Measurements from ENCODE around the gene C2CD3. TPM values are rescaled to one million over a fixed set of nuclear protein-coding genes. Genes with fewer than 3 reads are reported as not detected.

The C2CD3 gene
- total RNA-seq, 4 donors from 2014 or later = 16.8 to 50.3 (median 29.0) TPM

DNA sequence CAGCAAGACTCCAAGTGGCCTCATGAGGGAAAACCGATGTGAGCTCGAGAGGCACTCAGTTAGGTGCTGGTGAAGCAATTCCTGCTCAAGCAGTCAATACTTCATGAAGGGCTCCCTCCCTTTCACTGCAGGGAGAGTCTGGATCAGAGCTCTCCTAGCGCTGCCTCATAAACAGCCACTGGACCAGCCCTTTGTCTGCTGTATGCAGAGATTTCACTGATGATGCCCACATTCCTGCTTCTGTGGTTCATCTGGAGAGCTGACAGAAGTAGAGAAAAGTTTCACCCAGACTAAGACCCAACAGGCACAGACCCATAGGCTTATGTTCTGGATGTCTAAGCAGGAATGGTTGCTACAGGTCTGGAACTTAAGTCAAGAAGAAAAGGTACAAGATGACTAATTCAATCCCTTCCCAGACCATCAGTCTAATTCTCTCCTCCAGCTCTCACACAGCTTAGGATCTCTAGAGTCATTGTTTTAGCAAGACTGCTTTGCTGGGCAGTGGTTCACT is 192.2 kb downstream of the C2CD3 start:
- peak overlapping the region in 2 of 4 donors; percentile 71 to 95 for H3K27ac ChIP-seq
- TF ChIP-seq, protein P1, sequence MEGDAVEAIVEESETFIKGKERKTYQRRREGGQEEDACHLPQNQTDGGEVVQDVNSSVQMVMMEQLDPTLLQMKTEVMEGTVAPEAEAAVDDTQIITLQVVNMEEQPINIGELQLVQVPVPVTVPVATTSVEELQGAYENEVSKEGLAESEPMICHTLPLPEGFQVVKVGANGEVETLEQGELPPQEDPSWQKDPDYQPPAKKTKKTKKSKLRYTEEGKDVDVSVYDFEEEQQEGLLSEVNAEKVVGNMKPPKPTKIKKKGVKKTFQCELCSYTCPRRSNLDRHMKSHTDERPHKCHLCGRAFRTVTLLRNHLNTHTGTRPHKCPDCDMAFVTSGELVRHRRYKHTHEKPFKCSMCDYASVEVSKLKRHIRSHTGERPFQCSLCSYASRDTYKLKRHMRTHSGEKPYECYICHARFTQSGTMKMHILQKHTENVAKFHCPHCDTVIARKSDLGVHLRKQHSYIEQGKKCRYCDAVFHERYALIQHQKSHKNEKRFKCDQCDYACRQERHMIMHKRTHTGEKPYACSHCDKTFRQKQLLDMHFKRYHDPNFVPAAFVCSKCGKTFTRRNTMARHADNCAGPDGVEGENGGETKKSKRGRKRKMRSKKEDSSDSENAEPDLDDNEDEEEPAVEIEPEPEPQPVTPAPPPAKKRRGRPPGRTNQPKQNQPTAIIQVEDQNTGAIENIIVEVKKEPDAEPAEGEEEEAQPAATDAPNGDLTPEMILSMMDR (IDR thresholded peaks at IDR 0.05) = no peak
- no peak for TF ChIP-seq POLR2A (IDR thresholded peaks at IDR 0.05)
- peak in 1 of 3 donors; percentile 22 for DNase-seq

DNA sequence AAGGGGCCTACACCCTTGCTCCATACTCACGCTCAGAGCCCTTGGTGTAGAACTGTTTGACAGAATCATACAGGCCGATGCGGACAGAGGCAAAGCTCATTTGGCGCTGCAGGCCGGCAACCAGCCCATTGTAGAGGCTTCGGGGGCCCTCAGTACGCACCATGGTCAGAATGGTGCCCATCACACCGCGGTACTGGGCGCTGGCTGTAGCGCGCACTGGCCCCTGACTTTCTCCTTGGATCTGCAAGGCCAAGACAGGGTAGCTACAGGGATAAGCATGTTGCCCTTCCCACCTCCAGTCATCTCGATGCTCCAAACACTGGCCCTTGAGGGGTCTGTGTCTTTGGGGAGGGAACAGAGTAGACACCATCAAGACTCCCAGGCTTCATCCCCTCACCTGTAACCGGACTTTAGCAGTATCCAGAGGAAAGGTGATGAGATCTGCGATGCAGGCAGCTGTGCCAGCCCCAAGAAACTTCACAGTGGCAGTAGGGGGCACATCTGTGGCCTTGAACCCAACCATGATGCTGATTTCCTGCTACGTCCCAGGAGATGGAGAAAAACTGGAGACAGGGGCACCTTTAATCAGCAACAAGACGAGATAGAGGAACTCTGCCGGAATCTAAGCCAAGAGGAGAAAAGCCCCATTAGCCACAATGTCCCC is 192.8 kb downstream of the C2CD3 start:
- TF ChIP-seq, protein P1 (IDR thresholded peaks at IDR 0.05) = no peak
- Histone ChIP-seq H3K27ac (peak overlapping the region in 1 of 4 donors; percentile 95), H3K4me3 (peak overlapping the region in 1 of 4 donors; percentile 1), H3K4me1 (peaks cover 0 to 37% (median 25%) of the 10 kb centered on the region in 4 donors), H3K27me3 (no peaks in the 10 kb centered on the region), H3K9me3 (no peaks in the 10 kb centered on the region), H3K36me3 (peaks cover 0 to 38% (median 0%) of the 10 kb centered on the region in 3 donors)
- DNase-seq = peak in 1 of 3 donors; percentile 32

More for the DNA sequence above, 192.2 kb downstream of the C2CD3 start:
- Histone ChIP-seq H3K4me1 (peaks cover 0 to 31% (median 23%) of the 10 kb centered on the region in 4 donors), H3K36me3 (peaks cover 0 to 38% (median 0%) of the 10 kb centered on the region in 3 donors), H3K4me3 (no peak overlapping the region), H3K9me3 (no peaks in the 10 kb centered on the region), H3K27me3 (no peaks in the 10 kb centered on the region)

DNA sequence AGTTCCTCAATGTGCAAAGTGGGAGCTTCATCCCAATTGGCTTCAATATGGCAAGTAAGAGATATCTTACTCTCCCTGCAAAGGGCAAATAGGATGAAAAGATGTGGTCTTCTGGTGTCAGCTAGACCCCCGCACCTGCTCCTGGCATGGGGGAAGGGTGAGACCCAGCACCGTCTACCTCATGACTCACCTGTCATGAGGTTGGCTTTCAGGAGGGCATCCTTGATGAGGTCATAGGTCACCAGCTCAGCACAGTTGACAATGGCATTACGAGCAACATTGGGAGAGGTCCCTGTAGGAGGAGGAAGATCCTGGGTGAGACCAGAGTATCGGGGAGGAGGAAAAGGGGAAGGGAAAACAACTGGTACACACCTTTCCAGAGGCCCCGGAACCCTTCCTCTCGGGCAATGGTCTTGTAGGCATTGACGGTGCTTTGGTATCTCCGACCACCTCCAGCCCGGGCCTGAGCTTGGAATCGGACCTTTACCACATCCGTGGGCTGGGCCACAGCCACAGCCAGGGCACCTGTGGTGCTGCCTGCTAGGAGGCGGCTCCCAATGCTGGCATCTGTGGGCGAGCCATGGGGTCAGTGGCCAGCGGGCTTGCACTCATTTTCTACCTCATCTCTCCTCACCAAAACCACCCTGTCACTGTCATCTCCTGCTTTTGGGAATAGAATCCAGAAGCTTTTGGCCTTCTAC is 194.2 kb downstream of the C2CD3 start:
- H3K27ac ChIP-seq = no peak overlapping the region
- TF ChIP-seq POLR2A (IDR thresholded peaks at IDR 0.05) = no peak
- TF ChIP-seq, protein P1 (IDR thresholded peaks at IDR 0.05) = no peak
- H3K36me3 ChIP-seq = peaks cover 0 to 38% (median 0%) of the 10 kb centered on the region in 3 donors
- no peaks in the 10 kb centered on the region for H3K9me3 ChIP-seq
- peak in 1 of 3 donors; percentile 45 for DNase-seq
- no peaks in the 10 kb centered on the region for H3K27me3 ChIP-seq
- no peak overlapping the region for H3K4me3 ChIP-seq
- peaks cover 0 to 37% (median 25%) of the 10 kb centered on the region in 4 donors for H3K4me1 ChIP-seq

DNA sequence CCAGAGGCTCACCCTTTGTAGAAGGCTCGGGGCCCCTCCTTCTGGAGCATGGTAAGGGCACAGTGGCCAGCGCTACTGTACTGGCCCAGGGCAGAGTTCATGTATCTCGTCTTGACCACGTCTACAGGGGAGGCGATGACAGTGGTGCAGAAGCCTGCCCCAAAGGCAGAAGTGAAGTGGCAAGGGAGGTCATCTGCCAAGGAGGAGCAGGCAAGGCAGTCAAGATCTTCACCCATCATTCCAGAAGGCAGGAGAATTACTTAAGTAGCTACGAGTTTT is 195.4 kb downstream of the C2CD3 start:
- H3K4me1 ChIP-seq = peaks cover 0 to 37% (median 23%) of the 10 kb centered on the region in 4 donors
- peaks cover 0 to 38% (median 0%) of the 10 kb centered on the region in 3 donors for H3K36me3 ChIP-seq
- peak in 1 of 3 donors; percentile 42 for DNase-seq
- no peaks in the 10 kb centered on the region for H3K9me3 ChIP-seq
- H3K27ac ChIP-seq = no peak overlapping the region
- no peak overlapping the region for H3K4me3 ChIP-seq
- TF ChIP-seq POLR2A (IDR thresholded peaks at IDR 0.05) = no peak
- TF ChIP-seq, protein P1 (IDR thresholded peaks at IDR 0.05) = no peak
- H3K27me3 ChIP-seq = no peaks in the 10 kb centered on the region

DNA sequence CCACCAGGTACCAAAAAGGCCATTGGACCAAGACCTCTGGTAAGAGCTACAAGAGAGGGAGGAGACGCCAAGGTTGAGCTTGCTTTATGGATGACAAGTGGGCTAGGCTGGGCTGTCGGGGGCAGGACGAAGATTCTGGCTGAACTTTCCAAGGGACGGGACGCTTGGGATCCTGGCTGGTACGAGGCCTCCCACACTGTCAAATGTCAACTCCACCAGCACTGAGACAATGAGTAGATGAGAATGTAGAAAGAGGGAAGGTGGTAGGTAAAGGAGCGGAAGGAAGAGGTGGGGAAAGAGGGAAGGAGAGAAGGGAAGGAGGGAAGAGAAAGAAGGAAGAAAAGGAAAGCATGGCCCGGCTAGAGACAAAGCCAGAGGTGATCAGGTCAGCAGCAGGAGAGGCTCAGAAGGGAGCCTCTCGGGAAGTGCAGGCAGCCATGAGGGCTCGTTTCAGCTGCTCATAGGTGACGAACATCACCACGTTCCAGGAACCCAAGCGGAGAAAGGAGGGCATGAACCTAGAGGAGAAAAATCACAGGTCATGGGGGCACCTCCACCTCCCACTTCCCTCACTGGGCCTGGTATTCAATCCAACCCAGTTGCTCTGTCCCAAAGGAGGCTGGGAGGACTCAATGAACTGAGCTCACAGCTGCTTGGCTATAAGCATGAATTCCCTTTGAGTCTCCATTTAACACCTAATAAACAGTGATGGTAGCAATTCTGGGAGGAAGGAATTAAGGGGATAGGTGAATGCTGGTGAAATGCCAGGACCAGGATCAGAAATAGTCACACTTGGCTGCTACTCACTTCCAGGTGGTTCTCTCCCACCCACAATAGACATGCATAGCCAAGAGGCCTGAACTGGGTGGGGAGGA is 196.0 kb downstream of the C2CD3 start:
- Histone ChIP-seq H3K27me3 (no peaks in the 10 kb centered on the region), H3K27ac (peak overlapping the region in 3 of 4 donors; percentile 17 to 68 (median 20))

More for the DNA sequence above, 196.0 kb downstream of the C2CD3 start:
- no peak for TF ChIP-seq POLR2A (IDR thresholded peaks at IDR 0.05)
- TF ChIP-seq, protein P1 (IDR thresholded peaks at IDR 0.05) = no peak
- Histone ChIP-seq H3K4me3 (no peak overlapping the region), H3K36me3 (peaks cover 0 to 38% (median 0%) of the 10 kb centered on the region in 3 donors), H3K4me1 (peaks cover 0 to 37% (median 21%) of the 10 kb centered on the region in 4 donors), H3K9me3 (no peaks in the 10 kb centered on the region)
- DNase-seq = peak in 1 of 3 donors; percentile 44
